ENCODE measurements around the gene PLEKHA5. TPM values are rescaled to one million over a fixed set of nuclear protein-coding genes. Genes with fewer than 3 reads are reported as not detected.

Gene PLEKHA5
- polyA plus RNA-seq, 3 donors: 0.35 to 0.79 (median 0.41) TPM

- Histone ChIP-seq H3K36me3 (replicated peaks in 1 of 2; ENCODE audit: control insufficient read depth in 1 of 2, insufficient read depth in 2 of 2, low read length in 2 of 2) (no peaks in the 10 kb centered on the region), H4K20me1 (ENCODE audit: insufficient read depth, low read length) (no peaks in the 10 kb centered on the region), H2AFZ (ENCODE audit: insufficient read depth, low read depth, low read length, poor library complexity, severe bottlenecking) (no peak overlapping the region), H3K4me2 (replicated peaks; ENCODE audit: extremely low read depth, low read length, poor library complexity, severe bottlenecking) (no peak overlapping the region), H3K27me3 (ENCODE audit: control insufficient read depth in 2 of 2, insufficient read depth in 2 of 2, low read length in 2 of 2) (no peaks in the 10 kb centered on the region), H3K79me2 (ENCODE audit: insufficient read depth, low read length) (no peaks in the 10 kb centered on the region), H3K4me1 (ENCODE audit: control insufficient read depth in 1 of 2, insufficient read depth in 2 of 2, low read length in 2 of 2) (no peaks in the 10 kb centered on the region), H3K9ac (ENCODE audit: insufficient read depth, low read length, poor library complexity, severe bottlenecking) (no peak overlapping the region), H3K9me3 (replicated peaks in 1 of 2; ENCODE audit: control insufficient read depth in 1 of 2, insufficient read depth in 1 of 2, low read length in 2 of 2) (peaks cover 0 to 3% of the 10 kb centered on the region in 2 donors), H3K4me3 (replicated peaks in 1 of 3; ENCODE audit: low read depth in 2 of 3, low read length in 3 of 3) (no peak overlapping the region), H3K27ac (ENCODE audit: low read depth in 1 of 2, low read length in 2 of 2) (no peak overlapping the region)
- Mint-ChIP-seq H3K36me3 (no peaks in the 10 kb centered on the region), H3K9me3 (peaks cover 0 to 12% (median 6%) of the 10 kb centered on the region in 7 donors), H3K27ac (no peak overlapping the region), H3K4me1 (no peaks in the 10 kb centered on the region), H3K4me3 (no peak overlapping the region), H3K27me3 (ENCODE audit: low read depth in 3 of 3) (peaks cover 0 to 2% (median 0%) of the 10 kb centered on the region in 3 donors)
- no peak for TF ChIP-seq CTCF (IDR thresholded peaks at IDR 0.05)
- no peak for DNase-seq
- intact Hi-C loops (cut with micrococcal nuclease): no loop called here
- no CpG with 5 or more reads among the region's 3 CpGs for WGBS (ENCODE audit: insufficient coverage)
Measured at GRCh38 chr12:19113464-19113863, 16.1 kb upstream of the PLEKHA5 start.

- no peak overlapping the region for H3K4me3 Mint-ChIP-seq
- H3K36me3 Mint-ChIP-seq: no peaks in the 10 kb centered on the region
- no peaks in the 10 kb centered on the region for H3K36me3 ChIP-seq (replicated peaks in 1 of 2; ENCODE audit: control insufficient read depth in 1 of 2, insufficient read depth in 2 of 2, low read length in 2 of 2)
- H3K4me1 ChIP-seq (ENCODE audit: control insufficient read depth in 1 of 2, insufficient read depth in 2 of 2, low read length in 2 of 2): no peaks in the 10 kb centered on the region
- H2AFZ ChIP-seq (ENCODE audit: insufficient read depth, low read depth, low read length, poor library complexity, severe bottlenecking): no peak overlapping the region
- no peak for TF ChIP-seq CTCF (IDR thresholded peaks at IDR 0.05)
- H3K27me3 Mint-ChIP-seq (ENCODE audit: low read depth in 3 of 3): no peaks in the 10 kb centered on the region
- H3K27me3 ChIP-seq (ENCODE audit: control insufficient read depth in 2 of 2, insufficient read depth in 2 of 2, low read length in 2 of 2): no peaks in the 10 kb centered on the region
- H4K20me1 ChIP-seq (ENCODE audit: insufficient read depth, low read length): no peaks in the 10 kb centered on the region
- no peak overlapping the region for H3K9ac ChIP-seq (ENCODE audit: insufficient read depth, low read length, poor library complexity, severe bottlenecking)
- H3K9me3 ChIP-seq (replicated peaks in 1 of 2; ENCODE audit: control insufficient read depth in 1 of 2, insufficient read depth in 1 of 2, low read length in 2 of 2): no peaks in the 10 kb centered on the region
- no peak overlapping the region for H3K27ac ChIP-seq (ENCODE audit: low read depth in 1 of 2, low read length in 2 of 2)
- H3K4me1 Mint-ChIP-seq: no peaks in the 10 kb centered on the region
- H3K79me2 ChIP-seq (ENCODE audit: insufficient read depth, low read length): no peaks in the 10 kb centered on the region
- intact Hi-C loops (cut with micrococcal nuclease): no loop called here
- no peak overlapping the region for H3K4me2 ChIP-seq (replicated peaks; ENCODE audit: extremely low read depth, low read length, poor library complexity, severe bottlenecking)
- H3K27ac Mint-ChIP-seq: no peak overlapping the region
- peaks cover 0 to 6% (median 3%) of the 10 kb centered on the region in 7 donors for H3K9me3 Mint-ChIP-seq
- no peak for DNase-seq
- no CpG with 5 or more reads among the region's 1 CpG for WGBS (ENCODE audit: insufficient coverage)
- no peak overlapping the region for H3K4me3 ChIP-seq (replicated peaks in 1 of 3; ENCODE audit: low read depth in 2 of 3, low read length in 3 of 3)
Measured at GRCh38 chr12:19115285-19115684, 14.2 kb upstream of the PLEKHA5 start.
